Activated T-helper 1 cell treated with anti-CD3 and anti-CD28 coated beads, Interleukin-2, amount 50 U/mL, for 16 hours (primary cell): ENCODE results near the gene AGO4.
"Not testable (repeated sequence)": the region's sequence is repeated elsewhere in the genome, so short reads cannot be mapped to it uniquely, and the experiment has no call there.

Source experiments
- DNase-seq, 2 donors: peaks; one replicate each; pipeline ENCODE4 v3.0.0-alpha.2; 2020; ENCODE audit warnings: low read depth in 1 of 2, low spot score in 1 of 2

AGO4 gene

GRCh38 chr1:35810096-35810881 lies 2.5 kb downstream of the AGO4 start:
- no peak for DNase-seq

- DNase-seq, result not testable (repeated sequence)
Observed at GRCh38 chr1:35812754-35813153, 4.9 kb downstream of the AGO4 start.

- no peak for DNase-seq
Observed at GRCh38 chr1:35825255-35825654, 17.4 kb downstream of the AGO4 start.

- DNase-seq, result no peak
Observed at GRCh38 chr1:35832276-35832905, 24.6 kb downstream of the AGO4 start.

- DNase-seq, result no peak
Observed at GRCh38 chr1:35833395-35833794, 25.6 kb downstream of the AGO4 start.

GRCh38 chr1:35834218-35834617 lies 26.4 kb downstream of the AGO4 start:
- no peak for DNase-seq

- no peak for DNase-seq
Observed at GRCh38 chr1:35835398-35835797, 27.6 kb downstream of the AGO4 start.

GRCh38 chr1:35836734-35837133 lies 28.9 kb downstream of the AGO4 start:
- DNase-seq, result no peak

- no peak for DNase-seq
Observed at GRCh38 chr1:35838693-35839245, 31.0 kb downstream of the AGO4 start.

GRCh38 chr1:35844826-35845225 lies 37.0 kb downstream of the AGO4 start:
- DNase-seq, result no peak

- DNase-seq, result no peak
Observed at GRCh38 chr1:35845766-35846165, 38.0 kb downstream of the AGO4 start.

- DNase-seq, result no peak
Observed at GRCh38 chr1:35847935-35848565, 40.2 kb downstream of the AGO4 start.

GRCh38 chr1:35850051-35850450 lies 42.2 kb downstream of the AGO4 start:
- DNase-seq, result no peak

GRCh38 chr1:35850716-35851115 lies 42.9 kb downstream of the AGO4 start:
- no peak for DNase-seq

GRCh38 chr1:35851132-35851869 lies 43.5 kb downstream of the AGO4 start:
- no peak for DNase-seq

GRCh38 chr1:35852241-35852640 lies 44.4 kb downstream of the AGO4 start:
- DNase-seq, result no peak

GRCh38 chr1:35854989-35855700 lies 47.3 kb downstream of the AGO4 start:
- no peak for DNase-seq

GRCh38 chr1:35856964-35857363 lies 49.1 kb downstream of the AGO4 start:
- no peak for DNase-seq

- no peak for DNase-seq
Observed at GRCh38 chr1:35857830-35858229, 50.0 kb downstream of the AGO4 start.

- DNase-seq, result no peak
Observed at GRCh38 chr1:35860696-35861095, 52.9 kb downstream of the AGO4 start.

GRCh38 chr1:35863136-35863535 lies 55.3 kb downstream of the AGO4 start:
- DNase-seq, result no peak
